ENCODE data around the gene SNRK. TPM values are rescaled to one million over a fixed set of nuclear protein-coding genes. Genes with fewer than 3 reads are reported as not detected.

The SNRK gene
- total RNA-seq, 1 experiment from 2014 or later = 11.8 TPM

GRCh38 chr3:43373560-43373928, 87.2 kb downstream of the SNRK start:
- H3K4me3 Mint-ChIP-seq = no peak overlapping the region
- peaks cover 26% of the 10 kb centered on the region for H3K4me1 Mint-ChIP-seq
- no peaks in the 10 kb centered on the region for H3K36me3 Mint-ChIP-seq
- no peaks in the 10 kb centered on the region for H3K9me3 Mint-ChIP-seq
- H3K27me3 Mint-ChIP-seq (ENCODE audit: low read depth) = no peaks in the 10 kb centered on the region
- DNase-seq (ENCODE audit: low spot score) = no peak
- ATAC-seq = no peak
- ChIA-PET POLR2A (no interaction called here), CTCF (interaction anchor here (1.2 to 1.6 kb wide), 3 partner anchors 13 to 150 kb away, joined by 4 to 5 read pairs (median 5); no protein-coding TSS in a partner anchor)
- TF ChIP-seq NR1H2 (CRISPR knock-in tag; IDR thresholded peaks at IDR 0.05) (no peak), ZNF138 (CRISPR knock-in tag; conservative IDR thresholded peaks at IDR 0.05) (no peak), IRF1 (CRISPR knock-in tag; IDR thresholded peaks at IDR 0.05) (no peak), ZNF425 (CRISPR knock-in tag; conservative IDR thresholded peaks at IDR 0.05) (no peak), CBFB (CRISPR knock-in tag; IDR thresholded peaks at IDR 0.05; ENCODE audit: low read depth) (no peak), EMX1 (CRISPR knock-in tag; IDR thresholded peaks at IDR 0.05) (no peak), ARID4B (CRISPR knock-in tag; IDR thresholded peaks at IDR 0.05; ENCODE audit: borderline replicate concordance) (no peak), JAZF1 (CRISPR knock-in tag; IDR thresholded peaks at IDR 0.05) (no peak), FOXJ3 (CRISPR knock-in tag; IDR thresholded peaks at IDR 0.05; ENCODE audit: borderline replicate concordance) (no peak), ZNF121 (CRISPR knock-in tag; IDR thresholded peaks at IDR 0.05) (no peak), TEAD1 (CRISPR knock-in tag; IDR thresholded peaks at IDR 0.05) (no peak), PRDM15 (CRISPR knock-in tag; IDR thresholded peaks at IDR 0.05) (no peak), USF1 (CRISPR knock-in tag; IDR thresholded peaks at IDR 0.05) (no peak), FOXK1 (CRISPR knock-in tag; IDR thresholded peaks at IDR 0.05) (no peak), RELA (CRISPR knock-in tag; IDR thresholded peaks at IDR 0.05; ENCODE audit: borderline replicate concordance) (no peak), HMGXB4 (CRISPR knock-in tag; IDR thresholded peaks at IDR 0.05) (no peak), ATF1 (CRISPR knock-in tag; IDR thresholded peaks at IDR 0.05) (no peak), MXD4 (CRISPR knock-in tag; IDR thresholded peaks at IDR 0.05; ENCODE audit: borderline replicate concordance) (no peak)
- H3K27ac Mint-ChIP-seq = peak overlapping the region; percentile 77

All from WTC11 (cell line).